SU-DHL-6 (cell line): ENCODE measurements around the gene HECTD2.

Source experiments
- H2AFZ ChIP-seq: fragments of 200-600 bp; sonication (generic); 2 replicates; pipeline ENCODE4 v1.6.1; 2014; ENCODE audit warnings: low read depth, mild to moderate bottlenecking, moderate library complexity, mixed read lengths, antibody characterized with exemption, low read length; ENCODE audit not compliant: severe bottlenecking
- H3F3A ChIP-seq: fragments of 200-600 bp; shearing (Covaris generic); 2 replicates; pipeline ENCODE4 v1.6.0; 2016; ENCODE audit warnings: antibody characterized with exemption, mild to moderate bottlenecking; ENCODE audit not compliant: insufficient read depth
- H3K27ac ChIP-seq: fragments of 200-600 bp; sonication (generic); 2 replicates; pipeline ENCODE4 v1.5.1; 2016; ENCODE audit warnings: low read depth, mild to moderate bottlenecking, low read length, moderate library complexity, mixed read lengths
- H3K27me3 ChIP-seq: fragments of 200-600 bp; sonication (generic), shearing (Covaris generic); 2 replicates; pipeline ENCODE4 v1.6.0; 2014; ENCODE audit warnings: mild to moderate bottlenecking, low read length
- H3K36me3 ChIP-seq: fragments of 200-600 bp; sonication (generic); 2 replicates; pipeline ENCODE4 v1.6.1; 2014; ENCODE audit warnings: mild to moderate bottlenecking, low read length, mixed read lengths
- H3K4me2 ChIP-seq: fragments of 300-600, 200-600 bp; shearing (Covaris generic), sonication (generic); 2 replicates; pipeline ENCODE4 v1.6.0; 2014; ENCODE audit warnings: low read length, low read depth, mild to moderate bottlenecking; ENCODE audit not compliant: poor library complexity, severe bottlenecking
- H3K4me3 ChIP-seq: fragments of 200-600 bp; sonication (generic); 2 replicates; pipeline ENCODE4 v1.5.1; 2014; ENCODE audit warnings: antibody characterized with exemption, low read length, mild to moderate bottlenecking, mixed read lengths; ENCODE audit not compliant: insufficient read depth, poor library complexity, severe bottlenecking
- H3K79me2 ChIP-seq: fragments of 200-600 bp; sonication (generic); 2 replicates; pipeline ENCODE4 v1.6.1; 2014; ENCODE audit warnings: mild to moderate bottlenecking, low read length, moderate library complexity; ENCODE audit not compliant: insufficient read depth
- H3K9ac ChIP-seq: fragments of 200-600 bp; sonication (generic); 2 replicates; pipeline ENCODE4 v1.7.0; 2014; ENCODE audit warnings: mild to moderate bottlenecking, low read length
- H3K9me2 ChIP-seq: fragments of 200-600 bp; sonication (generic); replicated peaks from 2 replicates; pipeline ENCODE4 v1.6.1; 2014; ENCODE audit warnings: low read length; ENCODE audit not compliant: insufficient read depth
- H3K9me3 ChIP-seq: fragments of 200-600 bp; sonication (generic); 2 replicates; pipeline ENCODE4 v1.6.1; 2014; ENCODE audit warnings: low read length, mixed read lengths; ENCODE audit not compliant: insufficient read depth
- H4K20me1 ChIP-seq: fragments of 200-600 bp; sonication (generic); 2 replicates; pipeline ENCODE4 v1.6.1; 2014; ENCODE audit warnings: low read depth, mild to moderate bottlenecking, antibody characterized with exemption, low read length, moderate library complexity, mixed read lengths
- CTCF ChIP-seq: fragments of 200-600 bp; sonication (generic); IDR thresholded peaks from one replicate; pipeline ENCODE4 v1.5.1; 2017; ENCODE audit warnings: antibody characterized with exemption, mild to moderate bottlenecking, low read length, moderate library complexity; ENCODE audit not compliant: insufficient read depth, poor library complexity, severe bottlenecking
- EZH2phosphoT487 ChIP-seq: fragments of 200-600 bp; sonication (generic), shearing (Covaris generic); conservative IDR thresholded peaks from 2 replicates; pipeline ENCODE4 v1.6.1; 2018; ENCODE audit warnings: mild to moderate bottlenecking, antibody characterized with exemption, low read length, moderate library complexity, mixed read lengths

Gene HECTD2

GRCh38 chr10:91415816-91416215 is 5.7 kb downstream of the HECTD2 start:
- no peak overlapping the region for H3K4me3 ChIP-seq
- TF ChIP-seq CTCF (no peak), EZH2phosphoT487 (no peak)
- no peaks in the 10 kb centered on the region for H3F3A ChIP-seq
- no peak overlapping the region for H3K9ac ChIP-seq
- H3K27ac ChIP-seq, result no peak overlapping the region
- no peak overlapping the region for H2AFZ ChIP-seq
- no peak overlapping the region for H3K4me2 ChIP-seq
- H3K9me2 ChIP-seq, result no peaks in the 10 kb centered on the region
- H4K20me1 ChIP-seq, result no peaks in the 10 kb centered on the region
- H3K79me2 ChIP-seq, result no peaks in the 10 kb centered on the region
- H3K36me3 ChIP-seq, result no peaks in the 10 kb centered on the region
- H3K27me3 ChIP-seq, result no peaks in the 10 kb centered on the region
- H3K9me3 ChIP-seq, result no peaks in the 10 kb centered on the region

- no peak overlapping the region for H3K4me3 ChIP-seq
- no peak overlapping the region for H3K9ac ChIP-seq
- no peak overlapping the region for H3K4me2 ChIP-seq
- no peak overlapping the region for H2AFZ ChIP-seq
- H3K9me2 ChIP-seq, result no peaks in the 10 kb centered on the region
- H3F3A ChIP-seq, result no peaks in the 10 kb centered on the region
- TF ChIP-seq EZH2phosphoT487, result no peak
- no peak for TF ChIP-seq CTCF
- H3K36me3 ChIP-seq, result no peaks in the 10 kb centered on the region
- no peak overlapping the region for H3K27ac ChIP-seq
- no peaks in the 10 kb centered on the region for H3K9me3 ChIP-seq
- H3K79me2 ChIP-seq, result no peaks in the 10 kb centered on the region
- H3K27me3 ChIP-seq, result no peaks in the 10 kb centered on the region
- H4K20me1 ChIP-seq, result no peaks in the 10 kb centered on the region
These were observed 6.3 kb downstream of the HECTD2 start for GRCh38 chr10:91416339-91416855.

- no peak for TF ChIP-seq EZH2phosphoT487
- no peak for TF ChIP-seq CTCF
- Histone ChIP-seq H3K27ac (no peak overlapping the region), H3K79me2 (no peaks in the 10 kb centered on the region), H4K20me1 (no peaks in the 10 kb centered on the region), H3K9me2 (no peaks in the 10 kb centered on the region), H3F3A (no peaks in the 10 kb centered on the region), H3K36me3 (no peaks in the 10 kb centered on the region), H2AFZ (no peak overlapping the region), H3K9ac (no peak overlapping the region), H3K9me3 (no peaks in the 10 kb centered on the region), H3K27me3 (no peaks in the 10 kb centered on the region), H3K4me2 (no peak overlapping the region), H3K4me3 (no peak overlapping the region)
These were observed 8.3 kb downstream of the HECTD2 start for GRCh38 chr10:91418416-91418815.

GRCh38 chr10:91420868-91421267 is 10.7 kb downstream of the HECTD2 start:
- Histone ChIP-seq H3K79me2 (no peaks in the 10 kb centered on the region), H4K20me1 (no peaks in the 10 kb centered on the region), H2AFZ (no peak overlapping the region), H3F3A (no peaks in the 10 kb centered on the region), H3K9me2 (no peaks in the 10 kb centered on the region), H3K4me2 (no peak overlapping the region), H3K9ac (no peak overlapping the region), H3K9me3 (no peaks in the 10 kb centered on the region), H3K27me3 (no peaks in the 10 kb centered on the region), H3K27ac (no peak overlapping the region), H3K36me3 (no peaks in the 10 kb centered on the region), H3K4me3 (no peak overlapping the region)
- TF ChIP-seq CTCF, result no peak
- no peak for TF ChIP-seq EZH2phosphoT487
